ENCODE results near the gene FRMD3.

FRMD3 gene

GRCh38 chr9:83218411-83219090 is 319.6 kb downstream of the FRMD3 start:
- FAIRE-seq, result no peak

GRCh38 chr9:83209188-83209731 is 328.9 kb downstream of the FRMD3 start:
- no peak for FAIRE-seq

GRCh38 chr9:83208065-83208850 is 329.9 kb downstream of the FRMD3 start:
- no peak for FAIRE-seq

DNA sequence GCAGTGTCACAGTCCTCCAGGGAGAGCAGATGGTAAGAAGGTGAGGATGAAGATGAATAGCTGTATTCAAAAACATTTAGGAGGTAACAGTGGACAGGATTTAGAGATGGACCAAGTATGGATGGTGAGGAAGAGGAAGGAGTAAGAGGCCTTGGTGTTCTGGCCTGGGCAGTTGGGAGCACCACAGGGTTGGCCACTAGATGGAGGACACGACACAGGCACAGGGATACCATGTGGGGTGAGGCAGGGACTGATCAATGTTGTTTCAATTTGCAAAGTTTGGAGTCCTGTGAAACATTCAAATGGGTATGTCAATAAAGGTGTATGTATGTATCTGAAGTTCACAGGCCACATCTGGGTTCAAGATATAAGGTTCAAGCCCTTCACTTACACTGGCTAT is 334.2 kb downstream of the FRMD3 start:
- no peak for FAIRE-seq

GRCh38 chr9:83200531-83200930 is 337.7 kb downstream of the FRMD3 start:
- FAIRE-seq, result no peak

DNA sequence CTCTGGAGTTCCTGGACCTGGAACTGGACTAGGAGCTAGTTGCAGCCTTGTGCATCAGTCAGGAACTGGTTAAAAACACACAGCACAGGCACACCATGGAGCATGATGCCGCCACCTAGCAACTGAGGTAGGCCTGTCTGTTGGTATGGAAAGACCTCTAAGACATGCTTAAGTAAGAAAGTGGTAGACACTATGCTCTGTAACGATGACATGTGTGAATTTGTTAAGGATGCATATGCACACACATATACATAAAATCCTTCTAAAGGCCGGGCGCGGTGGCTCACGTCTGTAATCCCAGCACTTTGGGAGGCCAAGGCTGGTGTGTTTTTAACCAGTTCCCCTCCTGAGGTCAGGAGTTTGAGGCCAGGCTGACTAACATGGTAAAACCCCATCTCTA is 338.4 kb downstream of the FRMD3 start:
- FAIRE-seq, result no peak

DNA sequence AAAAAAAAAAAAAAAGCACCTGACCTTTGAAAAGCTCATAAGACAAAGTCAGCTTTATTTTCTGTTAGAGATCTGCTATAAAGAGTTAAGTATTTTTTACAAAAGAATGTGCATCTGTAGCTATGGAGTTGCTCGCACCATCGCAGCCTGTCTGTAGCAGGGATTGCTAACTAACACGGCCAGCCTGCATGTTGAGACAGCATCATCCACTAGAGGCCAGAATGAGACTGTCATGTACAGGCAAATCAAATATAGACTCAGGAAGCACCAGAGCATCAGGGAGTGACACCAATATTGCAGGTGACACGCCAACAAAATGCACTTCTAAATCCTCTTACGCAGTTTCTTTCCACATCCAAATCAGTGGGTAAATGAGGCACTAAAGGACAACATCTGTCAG is 339.0 kb downstream of the FRMD3 start:
- peak; percentile 88 for FAIRE-seq

- FAIRE-seq, result no peak
Observed at GRCh38 chr9:83198371-83198770, 339.8 kb downstream of the FRMD3 start.

- no peak for FAIRE-seq
Observed at GRCh38 chr9:83197591-83197990, 340.6 kb downstream of the FRMD3 start.

- FAIRE-seq, result no peak
Observed at GRCh38 chr9:83196946-83197345, 341.3 kb downstream of the FRMD3 start.
